Transverse colon (tissue), 4 donors: Measurements from ENCODE around the gene PPM1K.

Experiments
- EP300 ChIP-seq: sonication (generic); formaldehyde crosslinking; IDR thresholded peaks from one replicate; pipeline ENCODE4 v1.6.1; 2017; ENCODE audit warnings: antibody characterized with exemption, low read depth
- POLR2A ChIP-seq: fragments of 450-650 bp; IDR thresholded peaks from one replicate; pipeline ENCODE4 v1.6.1; 2016; ENCODE audit warnings: antibody characterized with exemption, mild to moderate bottlenecking, moderate library complexity
- POLR2AphosphoS5 ChIP-seq, 3 donors: sonication (generic); formaldehyde crosslinking; IDR thresholded peaks; one replicate each; pipeline ENCODE4 v1.6.1; 2016; ENCODE audit warnings: antibody characterized with exemption in 3 of 3
- TF ChIP-seq, protein P1 (sequence below), 5 experiments: fragments of 200-600 bp in 3 of 5; fragments of 450-650 bp in 2 of 5; sonication (generic) in 3 of 5; IDR thresholded peaks; 1 replicate in 2 of 5; 2 replicates in 3 of 5; pipeline ENCODE4 v1.5.1; 2016 to 2017; ENCODE audit warnings: antibody characterized with exemption in 5 of 5, inconsistent platforms in 3 of 5, mild to moderate bottlenecking in 2 of 5, moderate library complexity in 1 of 5

DNA sequence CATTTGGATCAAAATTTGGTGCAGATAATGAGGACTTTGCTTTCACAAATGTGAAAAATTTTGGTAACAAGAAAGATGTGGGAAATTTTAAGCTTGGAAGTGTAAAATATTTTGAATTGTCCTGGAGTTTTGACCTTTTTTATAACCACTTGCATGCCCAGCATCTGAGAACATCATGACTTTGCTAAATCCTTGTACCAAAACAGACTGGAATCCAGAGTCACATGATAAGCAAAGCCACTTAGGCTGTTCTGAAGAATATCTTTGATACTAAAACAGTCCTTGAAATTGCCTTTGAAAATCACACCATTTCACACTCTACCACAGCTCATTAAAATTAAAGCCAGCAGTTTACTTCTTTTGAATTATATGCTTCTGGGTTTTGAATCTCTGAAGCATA lies 2.5 kb upstream of the PPM1K start:
- TF ChIP-seq, protein P1, sequence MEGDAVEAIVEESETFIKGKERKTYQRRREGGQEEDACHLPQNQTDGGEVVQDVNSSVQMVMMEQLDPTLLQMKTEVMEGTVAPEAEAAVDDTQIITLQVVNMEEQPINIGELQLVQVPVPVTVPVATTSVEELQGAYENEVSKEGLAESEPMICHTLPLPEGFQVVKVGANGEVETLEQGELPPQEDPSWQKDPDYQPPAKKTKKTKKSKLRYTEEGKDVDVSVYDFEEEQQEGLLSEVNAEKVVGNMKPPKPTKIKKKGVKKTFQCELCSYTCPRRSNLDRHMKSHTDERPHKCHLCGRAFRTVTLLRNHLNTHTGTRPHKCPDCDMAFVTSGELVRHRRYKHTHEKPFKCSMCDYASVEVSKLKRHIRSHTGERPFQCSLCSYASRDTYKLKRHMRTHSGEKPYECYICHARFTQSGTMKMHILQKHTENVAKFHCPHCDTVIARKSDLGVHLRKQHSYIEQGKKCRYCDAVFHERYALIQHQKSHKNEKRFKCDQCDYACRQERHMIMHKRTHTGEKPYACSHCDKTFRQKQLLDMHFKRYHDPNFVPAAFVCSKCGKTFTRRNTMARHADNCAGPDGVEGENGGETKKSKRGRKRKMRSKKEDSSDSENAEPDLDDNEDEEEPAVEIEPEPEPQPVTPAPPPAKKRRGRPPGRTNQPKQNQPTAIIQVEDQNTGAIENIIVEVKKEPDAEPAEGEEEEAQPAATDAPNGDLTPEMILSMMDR (IDR thresholded peaks at IDR 0.05), result no peak
- TF ChIP-seq POLR2A (no peak), POLR2AphosphoS5 (IDR thresholded peaks at IDR 0.05) (no peak), EP300 (no peak)
